Thyroid gland (tissue), 4 donors: ENCODE results near the gene MED27.

Source experiments
- POLR2A ChIP-seq, 2 donors: fragments of 450-650 bp; IDR thresholded peaks; one replicate each; pipeline ENCODE4 v1.6.1; 2017; ENCODE audit warnings: antibody characterized with exemption in 2 of 2, mild to moderate bottlenecking in 2 of 2, moderate library complexity in 1 of 2
- TF ChIP-seq, protein P1 (sequence below), 6 experiments: fragments of 200-600 bp in 3 of 6; fragments of 450-650 bp in 3 of 6; sonication (generic) in 3 of 6; IDR thresholded peaks; one replicate each; pipeline ENCODE4 v1.5.1; 2016 to 2019; ENCODE audit warnings: antibody characterized with exemption in 6 of 6, mild to moderate bottlenecking in 2 of 6, inconsistent platforms in 1 of 6, moderate library complexity in 1 of 6

DNA sequence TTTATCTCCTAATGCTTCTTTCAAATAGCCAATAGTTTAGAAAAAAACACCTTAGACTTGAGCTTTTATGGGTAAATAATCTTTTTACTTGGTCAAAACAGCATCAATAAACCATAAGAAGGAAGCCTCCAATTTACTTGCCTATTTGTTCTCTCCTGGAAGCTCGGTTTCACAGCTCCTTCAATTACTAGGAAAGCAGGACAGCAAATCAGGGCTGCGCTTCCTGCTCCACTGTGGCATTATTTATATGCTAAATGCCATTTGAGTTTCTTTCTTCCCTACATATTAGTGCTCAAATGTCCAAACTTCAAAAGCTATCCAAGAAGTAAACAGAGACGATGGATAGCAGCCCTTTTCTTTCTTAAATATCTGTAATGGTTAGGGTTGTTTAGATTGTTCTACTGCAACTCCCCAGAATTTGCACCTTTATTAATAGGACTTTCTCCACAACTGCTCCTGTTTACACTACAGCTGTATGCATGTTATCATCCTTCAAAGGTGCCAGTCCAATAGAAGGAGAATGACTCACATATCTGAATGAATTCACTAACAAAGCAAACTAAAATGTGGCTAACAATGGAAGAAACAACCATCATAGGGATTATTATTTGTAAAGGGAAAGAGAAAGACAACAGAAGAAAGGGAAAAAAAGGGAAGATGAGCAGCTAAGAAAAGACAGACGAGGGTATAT, 58.7 kb downstream of the MED27 start:
- TF ChIP-seq, protein P1, sequence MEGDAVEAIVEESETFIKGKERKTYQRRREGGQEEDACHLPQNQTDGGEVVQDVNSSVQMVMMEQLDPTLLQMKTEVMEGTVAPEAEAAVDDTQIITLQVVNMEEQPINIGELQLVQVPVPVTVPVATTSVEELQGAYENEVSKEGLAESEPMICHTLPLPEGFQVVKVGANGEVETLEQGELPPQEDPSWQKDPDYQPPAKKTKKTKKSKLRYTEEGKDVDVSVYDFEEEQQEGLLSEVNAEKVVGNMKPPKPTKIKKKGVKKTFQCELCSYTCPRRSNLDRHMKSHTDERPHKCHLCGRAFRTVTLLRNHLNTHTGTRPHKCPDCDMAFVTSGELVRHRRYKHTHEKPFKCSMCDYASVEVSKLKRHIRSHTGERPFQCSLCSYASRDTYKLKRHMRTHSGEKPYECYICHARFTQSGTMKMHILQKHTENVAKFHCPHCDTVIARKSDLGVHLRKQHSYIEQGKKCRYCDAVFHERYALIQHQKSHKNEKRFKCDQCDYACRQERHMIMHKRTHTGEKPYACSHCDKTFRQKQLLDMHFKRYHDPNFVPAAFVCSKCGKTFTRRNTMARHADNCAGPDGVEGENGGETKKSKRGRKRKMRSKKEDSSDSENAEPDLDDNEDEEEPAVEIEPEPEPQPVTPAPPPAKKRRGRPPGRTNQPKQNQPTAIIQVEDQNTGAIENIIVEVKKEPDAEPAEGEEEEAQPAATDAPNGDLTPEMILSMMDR (IDR thresholded peaks at IDR 0.05), result no peak
- TF ChIP-seq POLR2A (IDR thresholded peaks at IDR 0.05), result no peak
